WTC11 (cell line): ENCODE measurements around the gene CAND2. TPM values are rescaled to one million over a fixed set of nuclear protein-coding genes. Genes with fewer than 3 reads are reported as not detected.

Experiments
- ATAC-seq: fragments of 200-7000 bp; cut with Tn5 transposase; 2 replicates; pipeline ENCODE4 v1.10.0; 2021; ENCODE audit warnings: mild to moderate bottlenecking, moderate library complexity
- CTCF ChIA-PET: fragments of 300-600 bp; sonication (Branson Sonifier 250); formaldehyde crosslinking; loops from one replicate; lab custom pipeline; 2021; ENCODE audit warnings: antibody characterized with exemption; lab: Charles Lee
- POLR2A ChIA-PET: fragments of 350-600 bp; sonication (Branson Sonifier 250); formaldehyde crosslinking; loops from one replicate; lab custom pipeline; 2021; ENCODE audit warnings: antibody characterized with exemption; lab: Charles Lee
- DNase-seq: peaks from one replicate; pipeline ENCODE4 v3.0.0; 2021; ENCODE audit warnings: low spot score
- H3K27ac Mint-ChIP-seq: 2 replicates; pipeline ENCODE4 v1.8.0; 2021; ENCODE audit warnings: mixed read lengths
- H3K27me3 Mint-ChIP-seq: 2 replicates; pipeline ENCODE4 v1.8.0; 2021; ENCODE audit warnings: low read depth, mild to moderate bottlenecking, moderate library complexity, mixed read lengths
- H3K36me3 Mint-ChIP-seq: 2 replicates; pipeline ENCODE4 v1.8.0; 2021; ENCODE audit warnings: mixed read lengths
- H3K4me1 Mint-ChIP-seq: 2 replicates; pipeline ENCODE4 v1.8.0; 2022; ENCODE audit warnings: mixed read lengths
- H3K4me3 Mint-ChIP-seq: 2 replicates; pipeline ENCODE4 v1.8.0; 2021; ENCODE audit warnings: mild to moderate bottlenecking, moderate library complexity, mixed read lengths
- H3K9me3 Mint-ChIP-seq: 2 replicates; pipeline ENCODE4 v1.8.0; 2021; ENCODE audit warnings: mixed read lengths
- ARID4B ChIP-seq: sonication (generic); formaldehyde crosslinking; IDR thresholded peaks from 2 replicates; pipeline ENCODE4 v1.8.0; 2023; ENCODE audit warnings: missing genetic modification reagents, mild to moderate bottlenecking, borderline replicate concordance
- E2F4 ChIP-seq: sonication (generic); formaldehyde crosslinking; IDR thresholded peaks from 2 replicates; pipeline ENCODE4 v1.8.1; 2022; ENCODE audit warnings: low read depth, mild to moderate bottlenecking, moderate library complexity, missing genetic modification reagents, borderline replicate concordance
- MYBL2 ChIP-seq: sonication (generic); formaldehyde crosslinking; IDR thresholded peaks from 2 replicates; pipeline ENCODE4 v1.8.1; 2023; ENCODE audit warnings: mild to moderate bottlenecking, moderate library complexity, missing genetic modification reagents
- NFYB ChIP-seq: sonication (generic); formaldehyde crosslinking; conservative IDR thresholded peaks from 2 replicates; pipeline ENCODE4 v1.8.0; 2022; ENCODE audit warnings: low read depth, missing genetic modification reagents
- PRRX2 ChIP-seq: fragments of 250-450 bp; sonication (Bioruptor Pico); IDR thresholded peaks from 2 replicates; pipeline ENCODE4 v1.8.0; 2021; ENCODE audit warnings: mild to moderate bottlenecking
- SP1 ChIP-seq: sonication (generic); formaldehyde crosslinking; conservative IDR thresholded peaks from 2 replicates; pipeline ENCODE4 v1.8.1; 2022; ENCODE audit warnings: missing genetic modification reagents
- USF2 ChIP-seq: sonication (generic); formaldehyde crosslinking; IDR thresholded peaks from 2 replicates; pipeline ENCODE4 v1.8.1; 2023; ENCODE audit warnings: mild to moderate bottlenecking, missing genetic modification reagents, moderate library complexity
- ZNF317 ChIP-seq: sonication (generic); formaldehyde crosslinking; IDR thresholded peaks from 2 replicates; pipeline ENCODE4 v1.8.1; 2023; ENCODE audit warnings: low read depth, mild to moderate bottlenecking, moderate library complexity, missing genetic modification reagents, borderline replicate concordance
- ZNF423 ChIP-seq: fragments of 250-450 bp; sonication (Bioruptor Pico); IDR thresholded peaks from 2 replicates; pipeline ENCODE4 v2.1.2; 2022; ENCODE audit warnings: mild to moderate bottlenecking, moderate library complexity
- total RNA-seq: library from RNA; stranded (reverse); gene quantifications from 3 replicates; pipeline ENCODE4 v1.2.3, GENCODE V29; 2021
- TF ChIP-seq, protein P1 (sequence below): sonication (generic); formaldehyde crosslinking; IDR thresholded peaks from 2 replicates; pipeline ENCODE4 v1.8.0; 2022; ENCODE audit warnings: mild to moderate bottlenecking, missing genetic modification reagents
- TF ChIP-seq, protein P2 (sequence below): fragments of 200-600 bp; IDR thresholded peaks from 2 replicates; pipeline ENCODE4 v1.8.0; 2022; ENCODE audit warnings: antibody characterized with exemption
- TF ChIP-seq, protein P3 (sequence below): fragments of 250-450 bp; sonication (Bioruptor Pico); IDR thresholded peaks from 2 replicates; pipeline ENCODE4 v1.9.0; 2021; ENCODE audit warnings: moderate library complexity, mild to moderate bottlenecking, inconsistent platforms, borderline replicate concordance
- TF ChIP-seq, protein P4 (sequence below): sonication (generic); formaldehyde crosslinking; conservative IDR thresholded peaks from 2 replicates; pipeline ENCODE4 v1.8.1; 2023; ENCODE audit warnings: mild to moderate bottlenecking, low read depth, missing genetic modification reagents, moderate library complexity
- TF ChIP-seq, protein P5 (sequence below): fragments of 250-450 bp; sonication (Bioruptor Pico); IDR thresholded peaks from 2 replicates; pipeline ENCODE4 v1.9.0; 2021; ENCODE audit warnings: mild to moderate bottlenecking

Gene CAND2
- total RNA-seq, 1 experiment from 2014 or later: 15.4 TPM

DNA sequence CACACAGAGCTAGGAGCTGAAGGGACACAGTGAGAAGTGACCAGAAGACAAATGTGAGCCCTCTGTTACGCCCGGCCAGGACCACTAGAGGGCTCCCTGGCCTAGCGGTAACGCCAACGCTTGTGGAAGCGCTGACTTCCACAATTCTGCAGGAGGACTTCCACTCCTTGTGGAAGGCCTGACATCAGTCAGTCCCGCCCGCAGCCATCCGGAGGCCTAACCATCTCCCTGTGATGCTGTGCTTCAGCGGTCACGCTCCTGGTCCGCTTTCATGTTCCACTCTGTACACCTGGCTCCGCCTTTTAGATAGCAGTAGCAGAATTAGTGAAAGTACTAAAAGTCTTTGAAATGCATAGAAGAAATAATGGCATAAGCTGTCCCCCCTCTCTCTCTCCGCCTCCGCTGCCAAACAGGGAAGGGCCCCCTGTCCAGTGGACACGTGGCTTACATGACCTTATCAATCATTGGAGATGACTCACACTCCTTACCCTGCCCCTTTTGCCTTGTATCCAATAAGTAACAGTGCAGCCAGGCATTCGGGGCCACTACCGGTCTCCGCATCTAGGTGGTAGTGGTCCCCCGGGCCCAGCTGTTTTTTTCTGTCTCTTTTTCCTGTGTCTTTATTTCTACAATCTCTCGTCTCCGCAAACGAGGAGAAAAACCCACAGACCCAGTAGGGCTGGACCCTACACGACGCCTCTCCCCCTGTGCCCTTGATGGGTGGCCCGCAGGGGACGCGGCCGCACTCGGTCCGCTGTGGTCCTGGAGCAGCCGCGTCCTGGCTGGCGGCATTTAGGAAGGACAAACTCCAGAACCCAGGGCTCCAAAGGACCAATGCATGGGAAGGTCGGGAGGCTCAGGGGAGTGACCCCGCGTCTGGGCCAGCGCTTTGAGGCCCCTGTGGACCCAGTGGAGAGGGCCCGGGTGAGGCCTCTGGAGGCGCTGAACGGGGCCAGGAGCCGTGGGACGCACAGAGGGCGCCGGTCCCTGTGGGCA lies 71.9 kb downstream of the CAND2 start:
- DNase-seq (peak; percentile 82), ATAC-seq (peak; percentile 70)
- Mint-ChIP-seq H3K27ac (peak overlapping the region; percentile 62; the same call in 1 of the 2 replicates), H3K4me1 (peaks cover 4% of the 10 kb centered on the region), H3K27me3 (peaks cover 57% of the 10 kb centered on the region), H3K36me3 (peaks cover 4% of the 10 kb centered on the region), H3K9me3 (peaks cover 9% of the 10 kb centered on the region), H3K4me3 (peak overlapping the region; percentile 87)
- POLR2A ChIA-PET: interaction anchor here (0.6 to 1.0 kb wide), 2 partner anchors 13 to 611 kb away, joined by 3 to 5 read pairs; no protein-coding TSS in a partner anchor
- CTCF ChIA-PET: interaction anchor here (0.6 to 3.0 kb wide), 41 partner anchors 8 to 758 kb away, joined by 3 to 36 read pairs (median 4); partner anchors contain the start of genes CAND2 and RPL32
- TF ChIP-seq, protein P1, sequence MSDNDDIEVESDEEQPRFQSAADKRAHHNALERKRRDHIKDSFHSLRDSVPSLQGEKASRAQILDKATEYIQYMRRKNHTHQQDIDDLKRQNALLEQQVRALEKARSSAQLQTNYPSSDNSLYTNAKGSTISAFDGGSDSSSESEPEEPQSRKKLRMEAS (CRISPR knock-in tag): 0 out of 2 replicates have a peak, but pooled peaks have one; percentile 31
- TF ChIP-seq, protein P2, sequence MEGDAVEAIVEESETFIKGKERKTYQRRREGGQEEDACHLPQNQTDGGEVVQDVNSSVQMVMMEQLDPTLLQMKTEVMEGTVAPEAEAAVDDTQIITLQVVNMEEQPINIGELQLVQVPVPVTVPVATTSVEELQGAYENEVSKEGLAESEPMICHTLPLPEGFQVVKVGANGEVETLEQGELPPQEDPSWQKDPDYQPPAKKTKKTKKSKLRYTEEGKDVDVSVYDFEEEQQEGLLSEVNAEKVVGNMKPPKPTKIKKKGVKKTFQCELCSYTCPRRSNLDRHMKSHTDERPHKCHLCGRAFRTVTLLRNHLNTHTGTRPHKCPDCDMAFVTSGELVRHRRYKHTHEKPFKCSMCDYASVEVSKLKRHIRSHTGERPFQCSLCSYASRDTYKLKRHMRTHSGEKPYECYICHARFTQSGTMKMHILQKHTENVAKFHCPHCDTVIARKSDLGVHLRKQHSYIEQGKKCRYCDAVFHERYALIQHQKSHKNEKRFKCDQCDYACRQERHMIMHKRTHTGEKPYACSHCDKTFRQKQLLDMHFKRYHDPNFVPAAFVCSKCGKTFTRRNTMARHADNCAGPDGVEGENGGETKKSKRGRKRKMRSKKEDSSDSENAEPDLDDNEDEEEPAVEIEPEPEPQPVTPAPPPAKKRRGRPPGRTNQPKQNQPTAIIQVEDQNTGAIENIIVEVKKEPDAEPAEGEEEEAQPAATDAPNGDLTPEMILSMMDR: peak; percentile 62
- TF ChIP-seq NFYB (CRISPR knock-in tag) (no peak), SP1 (CRISPR knock-in tag) (peak; percentile 43; the same call in 1 of the 2 replicates), ARID4B (0 out of 2 replicates have a peak, but pooled peaks have one; percentile 36), ZNF317 (CRISPR knock-in tag) (no peak), ZNF423 (CRISPR knock-in tag) (no peak), PRRX2 (CRISPR knock-in tag) (no peak), E2F4 (CRISPR knock-in tag) (no peak), USF2 (peak; percentile 61), MYBL2 (CRISPR knock-in tag) (no peak)
- TF ChIP-seq, protein P3, sequence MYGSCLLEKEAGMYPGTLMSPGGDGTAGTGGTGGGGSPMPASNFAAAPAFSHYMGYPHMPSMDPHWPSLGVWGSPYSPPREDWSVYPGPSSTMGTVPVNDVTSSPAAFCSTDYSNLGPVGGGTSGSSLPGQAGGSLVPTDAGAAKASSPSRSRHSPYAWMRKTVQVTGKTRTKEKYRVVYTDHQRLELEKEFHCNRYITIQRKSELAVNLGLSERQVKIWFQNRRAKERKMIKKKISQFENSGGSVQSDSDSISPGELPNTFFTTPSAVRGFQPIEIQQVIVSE (CRISPR knock-in tag): no peak
- TF ChIP-seq, protein P4, sequence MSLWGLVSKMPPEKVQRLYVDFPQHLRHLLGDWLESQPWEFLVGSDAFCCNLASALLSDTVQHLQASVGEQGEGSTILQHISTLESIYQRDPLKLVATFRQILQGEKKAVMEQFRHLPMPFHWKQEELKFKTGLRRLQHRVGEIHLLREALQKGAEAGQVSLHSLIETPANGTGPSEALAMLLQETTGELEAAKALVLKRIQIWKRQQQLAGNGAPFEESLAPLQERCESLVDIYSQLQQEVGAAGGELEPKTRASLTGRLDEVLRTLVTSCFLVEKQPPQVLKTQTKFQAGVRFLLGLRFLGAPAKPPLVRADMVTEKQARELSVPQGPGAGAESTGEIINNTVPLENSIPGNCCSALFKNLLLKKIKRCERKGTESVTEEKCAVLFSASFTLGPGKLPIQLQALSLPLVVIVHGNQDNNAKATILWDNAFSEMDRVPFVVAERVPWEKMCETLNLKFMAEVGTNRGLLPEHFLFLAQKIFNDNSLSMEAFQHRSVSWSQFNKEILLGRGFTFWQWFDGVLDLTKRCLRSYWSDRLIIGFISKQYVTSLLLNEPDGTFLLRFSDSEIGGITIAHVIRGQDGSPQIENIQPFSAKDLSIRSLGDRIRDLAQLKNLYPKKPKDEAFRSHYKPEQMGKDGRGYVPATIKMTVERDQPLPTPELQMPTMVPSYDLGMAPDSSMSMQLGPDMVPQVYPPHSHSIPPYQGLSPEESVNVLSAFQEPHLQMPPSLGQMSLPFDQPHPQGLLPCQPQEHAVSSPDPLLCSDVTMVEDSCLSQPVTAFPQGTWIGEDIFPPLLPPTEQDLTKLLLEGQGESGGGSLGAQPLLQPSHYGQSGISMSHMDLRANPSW (CRISPR knock-in tag): no peak
- TF ChIP-seq, protein P5, sequence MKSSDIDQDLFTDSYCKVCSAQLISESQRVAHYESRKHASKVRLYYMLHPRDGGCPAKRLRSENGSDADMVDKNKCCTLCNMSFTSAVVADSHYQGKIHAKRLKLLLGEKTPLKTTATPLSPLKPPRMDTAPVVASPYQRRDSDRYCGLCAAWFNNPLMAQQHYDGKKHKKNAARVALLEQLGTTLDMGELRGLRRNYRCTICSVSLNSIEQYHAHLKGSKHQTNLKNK (CRISPR knock-in tag): no peak
- TF ChIP-seq, all 79 proteins: peak for 5
